Measurements from ENCODE around the gene BCAP31.

DNA sequence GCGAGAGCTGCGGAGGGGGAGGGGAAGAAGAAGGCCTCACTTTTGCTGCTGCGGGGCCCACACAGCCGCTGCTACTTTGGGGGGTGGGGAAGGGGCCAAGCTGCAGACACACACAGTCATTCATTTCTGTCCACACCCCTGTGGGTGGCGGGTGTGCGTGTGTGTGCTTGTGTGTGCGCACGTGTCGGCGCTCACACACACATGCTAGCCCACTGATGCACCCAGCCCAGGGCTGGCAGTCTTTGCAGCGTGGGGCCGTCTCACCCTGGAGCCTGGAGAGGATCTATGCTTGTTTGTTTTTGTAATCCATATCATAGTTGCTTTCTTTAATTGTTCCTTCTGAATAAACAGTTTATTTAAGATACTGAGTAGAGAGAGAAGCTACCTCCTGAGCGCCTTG lies 73.2 kb downstream of the BCAP31 start:
- TF ChIP-seq, protein P1, sequence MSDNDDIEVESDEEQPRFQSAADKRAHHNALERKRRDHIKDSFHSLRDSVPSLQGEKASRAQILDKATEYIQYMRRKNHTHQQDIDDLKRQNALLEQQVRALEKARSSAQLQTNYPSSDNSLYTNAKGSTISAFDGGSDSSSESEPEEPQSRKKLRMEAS (IDR thresholded peaks at IDR 0.05), result no peak
- TF ChIP-seq, protein P2, sequence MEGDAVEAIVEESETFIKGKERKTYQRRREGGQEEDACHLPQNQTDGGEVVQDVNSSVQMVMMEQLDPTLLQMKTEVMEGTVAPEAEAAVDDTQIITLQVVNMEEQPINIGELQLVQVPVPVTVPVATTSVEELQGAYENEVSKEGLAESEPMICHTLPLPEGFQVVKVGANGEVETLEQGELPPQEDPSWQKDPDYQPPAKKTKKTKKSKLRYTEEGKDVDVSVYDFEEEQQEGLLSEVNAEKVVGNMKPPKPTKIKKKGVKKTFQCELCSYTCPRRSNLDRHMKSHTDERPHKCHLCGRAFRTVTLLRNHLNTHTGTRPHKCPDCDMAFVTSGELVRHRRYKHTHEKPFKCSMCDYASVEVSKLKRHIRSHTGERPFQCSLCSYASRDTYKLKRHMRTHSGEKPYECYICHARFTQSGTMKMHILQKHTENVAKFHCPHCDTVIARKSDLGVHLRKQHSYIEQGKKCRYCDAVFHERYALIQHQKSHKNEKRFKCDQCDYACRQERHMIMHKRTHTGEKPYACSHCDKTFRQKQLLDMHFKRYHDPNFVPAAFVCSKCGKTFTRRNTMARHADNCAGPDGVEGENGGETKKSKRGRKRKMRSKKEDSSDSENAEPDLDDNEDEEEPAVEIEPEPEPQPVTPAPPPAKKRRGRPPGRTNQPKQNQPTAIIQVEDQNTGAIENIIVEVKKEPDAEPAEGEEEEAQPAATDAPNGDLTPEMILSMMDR (CRISPR knock-in tag; IDR thresholded peaks at IDR 0.05), result no peak
- TF ChIP-seq SP1 (IDR thresholded peaks at IDR 0.05), result no peak
- TF ChIP-seq SP1 (CRISPR knock-in tag; IDR thresholded peaks at IDR 0.05), result no peak
- TF ChIP-seq ESRRA (CRISPR knock-in tag; IDR thresholded peaks at IDR 0.05; ENCODE audit: low read depth), result no peak
- no peak for TF ChIP-seq NR2C2 (CRISPR knock-in tag; IDR thresholded peaks at IDR 0.05; ENCODE audit: borderline replicate concordance)

All from HepG2 (cell line).